Hematopoietic multipotent progenitor cell (in vitro differentiated cells): ENCODE measurements around the gene FGB. TPM values are rescaled to one million over a fixed set of nuclear protein-coding genes. Genes with fewer than 3 reads are reported as not detected.

Experiments
- DNase-seq, 3 donors: peaks; one replicate each; pipeline ENCODE4 v3.0.0-alpha.2; 2011 to 2015; ENCODE audit warnings: low read depth in 2 of 3, low spot score in 2 of 3
- small RNA-seq: library from RNA; depleted of rRNA; stranded (forward); fragments of <200 nt; gene quantifications from one replicate; pipeline ENCODE3, GENCODE V24; 2012
- total RNA-seq: library from RNA; depleted of rRNA; stranded (reverse); fragments of >200 nt; gene quantifications from one replicate; pipeline ENCODE4 v1.2.3, GENCODE V29; 2012

The FGB gene
- total RNA-seq, 1 donor, result under 0.01 TPM

- DNase-seq, result no peak
Observed at GRCh38 chr4:154617820-154618317, 55.1 kb downstream of the FGB start.

GRCh38 chr4:154618708-154619315 lies 56.0 kb downstream of the FGB start:
- peak in 2 of 3 donors; percentile 56 to 84 for DNase-seq

GRCh38 chr4:154620111-154620510 lies 57.3 kb downstream of the FGB start:
- DNase-seq, result no peak

Small RNA genes lying within 50 kb of the gene (small RNA-seq; reads per million reads assigned to genes)
- gene RNU6-1285P, result not detected

Other genes with a start within 250 kb of the FGB start
- under 0.01 TPM for gene DCHS2, start 71.2 kb upstream of the FGB start, total RNA-seq
- 59.5 TPM for gene PLRG1, start 12.6 kb upstream of the FGB start, total RNA-seq
- not detected for gene FGA, start 27.7 kb downstream of the FGB start, total RNA-seq
- not detected for gene FGG, start 49.6 kb downstream of the FGB start, total RNA-seq
- under 0.01 TPM for gene LRAT, start 181.0 kb downstream of the FGB start, total RNA-seq
- gene RBM46, start 218.3 kb downstream of the FGB start, total RNA-seq, result under 0.01 TPM